ENCODE results near the gene MYH11. TPM values are rescaled to one million over a fixed set of nuclear protein-coding genes. Genes with fewer than 3 reads are reported as not detected.

The MYH11 gene
- total RNA-seq, 4 donors from 2014 or later: 13.7 to 139 (median 39.0) TPM

DNA sequence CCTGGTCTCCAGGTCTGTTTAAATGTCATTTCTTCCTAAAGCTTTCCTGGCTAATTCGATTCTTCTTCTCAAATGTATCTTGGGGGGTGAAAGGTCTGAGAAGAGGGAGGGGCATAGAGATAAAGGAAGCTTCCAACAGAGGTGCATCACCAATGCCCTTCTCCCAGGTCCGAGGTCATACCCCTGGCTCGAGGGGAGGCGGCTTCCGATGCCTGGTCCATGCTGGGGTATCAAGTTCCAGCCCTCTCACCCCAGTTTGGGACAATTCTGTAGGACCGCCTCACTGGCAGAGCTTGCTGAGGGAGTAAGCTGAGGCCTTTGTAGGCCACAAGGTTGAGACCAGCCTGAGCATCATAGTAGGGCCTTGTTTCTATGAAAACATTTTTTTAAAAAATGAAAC, 41.8 kb upstream of the MYH11 start:
- WGBS, 2 donors: 92 to 94% methylated on average over 6 of the region's 6 CpGs
- DNase-seq (ENCODE audit: low spot score in 2 of 2): peak in 1 of 2 donors; percentile 70
- no peak overlapping the region for H3K4me3 ChIP-seq (ENCODE audit: low read depth, poor library complexity, severe bottlenecking)
- intact Hi-C loops (cut with DNase I; ENCODE audit: low total_unique reads): no loop called here
- TF ChIP-seq POLR2A (IDR thresholded peaks at IDR 0.05): no peak
- TF ChIP-seq, protein P1, sequence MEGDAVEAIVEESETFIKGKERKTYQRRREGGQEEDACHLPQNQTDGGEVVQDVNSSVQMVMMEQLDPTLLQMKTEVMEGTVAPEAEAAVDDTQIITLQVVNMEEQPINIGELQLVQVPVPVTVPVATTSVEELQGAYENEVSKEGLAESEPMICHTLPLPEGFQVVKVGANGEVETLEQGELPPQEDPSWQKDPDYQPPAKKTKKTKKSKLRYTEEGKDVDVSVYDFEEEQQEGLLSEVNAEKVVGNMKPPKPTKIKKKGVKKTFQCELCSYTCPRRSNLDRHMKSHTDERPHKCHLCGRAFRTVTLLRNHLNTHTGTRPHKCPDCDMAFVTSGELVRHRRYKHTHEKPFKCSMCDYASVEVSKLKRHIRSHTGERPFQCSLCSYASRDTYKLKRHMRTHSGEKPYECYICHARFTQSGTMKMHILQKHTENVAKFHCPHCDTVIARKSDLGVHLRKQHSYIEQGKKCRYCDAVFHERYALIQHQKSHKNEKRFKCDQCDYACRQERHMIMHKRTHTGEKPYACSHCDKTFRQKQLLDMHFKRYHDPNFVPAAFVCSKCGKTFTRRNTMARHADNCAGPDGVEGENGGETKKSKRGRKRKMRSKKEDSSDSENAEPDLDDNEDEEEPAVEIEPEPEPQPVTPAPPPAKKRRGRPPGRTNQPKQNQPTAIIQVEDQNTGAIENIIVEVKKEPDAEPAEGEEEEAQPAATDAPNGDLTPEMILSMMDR (IDR thresholded peaks at IDR 0.05): no peak

DNA sequence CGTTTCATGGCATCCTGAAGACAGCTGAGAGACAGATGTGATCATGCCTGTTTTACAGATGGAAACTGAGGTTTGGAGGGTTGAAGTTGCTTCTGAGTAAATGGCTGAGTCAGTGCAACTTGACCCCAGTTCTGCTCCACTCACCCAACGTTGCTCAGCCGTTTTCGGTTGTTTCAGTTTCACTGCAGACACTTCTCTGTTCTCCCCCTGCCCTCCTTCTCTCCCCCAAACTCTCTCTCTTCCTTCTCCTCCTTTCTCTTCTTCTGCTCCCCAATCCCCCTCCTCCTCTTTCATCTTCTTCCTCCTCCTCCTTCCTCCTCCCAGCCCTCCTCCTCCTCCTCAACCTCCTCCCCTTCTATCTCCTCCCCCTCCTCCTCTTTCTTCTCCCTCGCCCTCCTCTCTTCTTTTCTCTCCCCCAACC, 41.0 kb upstream of the MYH11 start:
- TF ChIP-seq POLR2A (IDR thresholded peaks at IDR 0.05): no peak
- TF ChIP-seq, protein P1 (IDR thresholded peaks at IDR 0.05): no peak
- no peak overlapping the region for H3K4me3 ChIP-seq (ENCODE audit: low read depth, poor library complexity, severe bottlenecking)
- WGBS, 2 donors: 55 to 61% methylated on average over 5 of the region's 5 CpGs
- DNase-seq (ENCODE audit: low spot score in 2 of 2): peak in 1 of 2 donors; percentile 14
- intact Hi-C loops (cut with DNase I; ENCODE audit: low total_unique reads): no loop called here

DNA sequence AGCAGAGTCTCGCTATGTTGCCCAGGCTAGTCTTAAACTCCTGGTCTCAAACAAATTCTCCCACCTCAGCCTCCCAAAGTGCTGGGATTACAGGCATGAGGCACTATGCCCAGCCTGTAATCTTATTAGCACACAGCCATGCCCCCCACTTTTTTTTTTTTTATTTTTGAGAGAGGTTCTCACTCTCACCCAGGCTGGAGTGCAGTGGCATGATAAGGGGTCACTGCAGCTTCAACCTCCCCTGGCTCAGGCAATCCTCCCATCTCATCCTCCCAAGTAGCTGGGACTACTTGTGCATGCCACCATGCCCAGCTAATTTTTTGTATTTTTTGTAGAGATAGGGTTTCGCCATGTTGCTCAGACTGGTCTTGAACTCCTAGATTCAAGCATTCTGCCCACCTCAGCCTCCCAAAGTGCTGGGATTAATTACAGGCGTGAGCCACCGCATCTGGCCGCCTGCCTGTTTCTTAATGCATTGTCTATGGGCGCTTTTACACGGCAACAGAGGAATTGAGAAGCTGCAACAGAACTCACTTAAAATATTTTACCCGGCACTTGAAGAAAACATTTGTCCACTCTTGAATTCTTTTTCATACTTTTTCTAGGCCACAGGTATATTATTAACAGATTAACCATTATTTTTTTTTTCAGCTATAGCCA, 40.4 kb upstream of the MYH11 start:
- no peak overlapping the region for H3K4me3 ChIP-seq (ENCODE audit: low read depth, poor library complexity, severe bottlenecking)
- WGBS, 2 donors: 77 to 78% methylated on average over 8 of the region's 8 CpGs
- intact Hi-C loops (cut with DNase I; ENCODE audit: low total_unique reads): no loop called here
- TF ChIP-seq POLR2A (IDR thresholded peaks at IDR 0.05): no peak
- TF ChIP-seq, protein P1 (IDR thresholded peaks at IDR 0.05): no peak
- DNase-seq (ENCODE audit: low spot score in 2 of 2): peak in 1 of 2 donors; percentile 17

DNA sequence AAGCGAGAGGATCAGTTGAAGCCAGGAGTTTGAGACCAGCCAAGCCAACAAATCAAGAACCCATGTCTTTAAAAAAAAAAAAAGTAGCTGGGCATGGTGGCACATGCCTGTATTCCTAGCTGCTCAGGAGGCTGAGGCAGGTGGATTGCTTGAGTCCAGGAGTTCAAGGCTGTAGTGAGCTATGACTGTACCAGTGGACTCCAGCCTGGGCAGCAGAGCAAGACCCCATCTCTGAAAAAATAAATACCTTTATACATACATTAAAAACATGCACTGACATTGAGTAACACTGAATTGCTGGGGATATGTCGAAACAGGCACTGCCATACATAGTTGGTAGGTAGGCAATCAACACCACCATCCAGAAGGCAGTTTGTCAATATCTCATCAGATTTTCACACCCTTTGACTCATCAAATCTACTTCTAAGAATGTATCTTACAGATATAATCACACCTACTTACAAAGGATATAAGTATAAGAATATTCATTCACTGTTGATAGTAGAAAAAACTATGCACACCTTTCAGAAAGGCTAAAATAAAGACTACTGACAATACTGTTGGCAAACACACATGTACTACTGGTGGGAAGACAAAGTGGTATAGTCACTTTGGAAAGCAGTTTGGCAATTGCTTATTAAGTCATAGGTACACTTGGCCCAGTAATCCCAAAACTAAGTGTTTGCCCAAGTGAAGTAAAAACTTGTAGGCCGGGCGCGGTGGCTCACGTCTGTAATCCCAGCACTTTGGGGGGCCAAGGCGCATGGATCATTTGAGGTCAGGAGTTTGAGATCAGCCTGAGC, 37.9 kb upstream of the MYH11 start:
- 57 to 70% methylated on average over 7 of the region's 7 CpGs for WGBS, 2 donors
- intact Hi-C loops (cut with DNase I; ENCODE audit: low total_unique reads): no loop called here

DNA sequence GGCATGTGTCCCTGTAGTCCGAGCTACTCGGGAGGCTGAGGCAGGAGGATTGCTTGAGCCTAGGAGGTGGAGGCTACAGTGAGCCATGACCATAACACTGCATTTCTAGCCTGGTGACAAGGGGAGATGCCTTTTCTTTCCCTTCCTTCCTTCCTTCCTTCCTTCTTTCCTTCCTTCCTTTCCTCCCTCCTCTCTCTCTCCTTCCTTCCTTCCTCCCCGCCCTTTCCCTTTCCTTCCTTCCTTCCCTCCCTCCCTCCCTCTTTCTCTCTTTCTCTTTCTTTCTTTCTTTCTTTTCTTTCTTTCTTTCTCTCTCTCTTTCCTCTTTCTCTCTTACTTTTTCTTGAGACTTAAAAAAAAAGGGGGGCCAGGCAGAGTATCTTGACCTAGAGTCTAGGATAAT, 34.7 kb upstream of the MYH11 start:
- H3K4me3 ChIP-seq (ENCODE audit: low read depth, poor library complexity, severe bottlenecking): no peak overlapping the region
- no peak for TF ChIP-seq POLR2A (IDR thresholded peaks at IDR 0.05)
- TF ChIP-seq, protein P1 (IDR thresholded peaks at IDR 0.05): no peak
- intact Hi-C loops (cut with DNase I; ENCODE audit: low total_unique reads): no loop called here
- no peak for DNase-seq (ENCODE audit: low spot score in 2 of 2)
- WGBS, 2 donors: 67 to 97% methylated on average over 3 of the region's 3 CpGs

More for the DNA sequence above, 37.9 kb upstream of the MYH11 start:
- TF ChIP-seq POLR2A (IDR thresholded peaks at IDR 0.05): no peak
- TF ChIP-seq, protein P1 (IDR thresholded peaks at IDR 0.05): no peak
- no peak overlapping the region for H3K4me3 ChIP-seq (ENCODE audit: low read depth, poor library complexity, severe bottlenecking)
- peak in 1 of 2 donors; percentile 65 for DNase-seq (ENCODE audit: low spot score in 2 of 2)

Data from lower leg skin (tissue), 4 donors.